KBM-7 (cell line): ENCODE data around the gene HBP1.
"Not testable (repeated sequence)": the region's sequence is repeated elsewhere in the genome, so short reads cannot be mapped to it uniquely, and the experiment has no call there.

ENCODE experiments used
- DNase-seq: peaks from one replicate; pipeline ENCODE4 v3.0.0-alpha.2; 2015
- in situ Hi-C: fragments of 300-500 bp; cut with MboI; formaldehyde crosslinking; loops from 2 replicates; pipeline ENCODE4 v1.14.3; 2020; ENCODE audit warnings: low sequenced_read_pairs, low pct_unique_long_range_greater_than_20kb, mixed read lengths

The HBP1 gene, protein sequence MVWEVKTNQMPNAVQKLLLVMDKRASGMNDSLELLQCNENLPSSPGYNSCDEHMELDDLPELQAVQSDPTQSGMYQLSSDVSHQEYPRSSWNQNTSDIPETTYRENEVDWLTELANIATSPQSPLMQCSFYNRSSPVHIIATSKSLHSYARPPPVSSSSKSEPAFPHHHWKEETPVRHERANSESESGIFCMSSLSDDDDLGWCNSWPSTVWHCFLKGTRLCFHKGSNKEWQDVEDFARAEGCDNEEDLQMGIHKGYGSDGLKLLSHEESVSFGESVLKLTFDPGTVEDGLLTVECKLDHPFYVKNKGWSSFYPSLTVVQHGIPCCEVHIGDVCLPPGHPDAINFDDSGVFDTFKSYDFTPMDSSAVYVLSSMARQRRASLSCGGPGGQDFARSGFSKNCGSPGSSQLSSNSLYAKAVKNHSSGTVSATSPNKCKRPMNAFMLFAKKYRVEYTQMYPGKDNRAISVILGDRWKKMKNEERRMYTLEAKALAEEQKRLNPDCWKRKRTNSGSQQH

DNA sequence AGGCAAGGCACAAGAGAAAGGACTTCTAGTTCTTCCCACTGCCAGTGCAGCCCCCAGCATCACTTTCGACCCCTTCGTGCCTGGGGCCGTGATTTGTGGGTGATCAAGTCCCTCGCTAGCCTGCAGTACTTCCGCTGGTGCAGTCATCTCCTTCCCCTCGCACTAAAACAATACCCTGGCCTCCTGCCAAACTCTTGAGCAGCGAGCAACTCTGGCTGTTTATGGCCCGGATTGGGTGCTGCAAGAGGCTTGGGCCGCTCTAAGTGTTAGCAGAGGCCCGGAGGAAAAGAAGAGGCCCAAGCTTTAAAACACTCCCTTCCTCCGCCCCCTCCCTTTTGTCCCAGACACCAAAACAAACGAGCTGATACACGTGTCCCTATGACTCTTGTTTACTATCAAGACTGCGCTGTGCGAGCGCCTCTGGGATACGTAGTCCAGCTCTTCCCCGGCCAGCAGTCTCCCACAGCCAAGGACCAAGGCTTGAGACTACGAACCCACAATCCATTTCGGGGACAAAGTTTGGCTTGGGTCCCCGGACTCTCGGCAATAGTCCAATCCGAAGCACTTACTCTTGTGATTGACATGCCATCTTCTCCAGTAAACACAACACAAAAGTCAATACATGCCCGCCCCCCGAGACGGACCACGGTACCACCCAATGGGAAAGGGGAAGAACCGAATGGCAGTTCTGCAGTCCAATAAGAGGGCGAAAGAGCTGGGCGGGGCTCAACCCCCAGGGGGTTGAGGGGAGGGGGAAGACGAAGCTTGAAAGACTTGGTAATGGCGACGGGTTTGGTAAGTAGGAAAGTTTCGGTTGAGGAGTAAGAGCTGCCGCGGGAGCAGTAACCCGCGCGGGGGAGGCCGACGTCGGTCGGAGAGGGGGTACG, at the start of gene HBP1:
Gene HBP1 (plus strand): TSS at position 771 of the 887 bp plus-strand sequence. CDS start 10,891 bp downstream, outside the sequence.
- in situ Hi-C loops = no loop called here
- peak; percentile 100 for DNase-seq

DNA sequence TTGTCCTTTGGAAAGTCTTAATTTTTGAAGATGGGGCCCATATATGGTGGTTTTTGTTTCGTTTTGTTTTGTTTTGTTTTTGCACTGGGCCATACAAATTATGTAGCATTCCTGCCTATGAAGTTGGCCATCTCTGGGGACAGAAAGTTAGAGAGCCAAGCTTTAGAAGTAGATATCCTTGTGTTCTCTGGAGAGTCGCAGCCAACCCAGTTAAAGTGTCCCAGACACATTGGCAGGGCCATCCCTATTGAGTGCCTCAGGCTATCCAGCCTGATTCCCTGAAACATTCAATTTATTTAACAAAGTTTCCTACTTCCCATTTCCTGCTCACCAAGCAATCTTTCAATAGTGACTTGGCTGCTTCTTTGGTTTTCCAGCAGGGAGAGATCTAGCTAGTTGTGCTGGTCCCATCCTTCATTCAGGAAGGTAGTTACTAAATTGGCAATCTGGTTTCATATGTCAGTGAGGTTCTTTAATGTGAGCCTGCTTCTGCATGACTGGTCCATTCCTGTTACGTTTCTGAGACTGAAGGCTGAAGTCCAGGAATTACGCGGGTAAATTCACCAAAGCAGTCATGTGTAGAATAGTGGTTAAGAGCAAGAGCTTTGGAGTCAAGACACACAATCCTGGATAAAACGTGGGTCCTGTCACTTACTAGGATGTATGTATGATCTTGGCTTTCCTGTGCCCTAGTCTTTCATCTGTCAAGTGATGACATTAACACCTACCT, 49.3 kb upstream of the HBP1 start:
- in situ Hi-C loops = no loop called here
- no peak for DNase-seq

DNA sequence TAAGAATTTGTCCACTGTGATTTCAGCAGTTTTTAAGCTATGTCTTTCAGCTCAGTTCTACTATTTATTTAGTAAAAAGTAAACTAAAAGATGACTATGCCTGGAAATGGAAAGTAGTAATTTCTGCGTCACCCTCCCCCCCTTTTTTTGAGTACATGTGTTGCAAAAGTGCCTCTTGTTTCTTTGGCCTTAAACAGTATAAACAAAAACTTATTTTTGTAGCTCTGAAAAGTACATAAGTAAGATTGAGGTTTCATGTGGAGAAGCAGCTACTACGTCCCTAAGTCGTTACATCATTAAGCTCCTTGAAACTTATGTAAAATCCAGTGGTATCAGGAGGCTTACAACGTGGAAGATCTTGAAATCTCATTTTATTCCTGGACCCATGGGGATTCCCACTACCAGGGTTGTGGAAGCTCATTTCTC, 46.3 kb upstream of the HBP1 start:
- in situ Hi-C loops = no loop called here

DNA sequence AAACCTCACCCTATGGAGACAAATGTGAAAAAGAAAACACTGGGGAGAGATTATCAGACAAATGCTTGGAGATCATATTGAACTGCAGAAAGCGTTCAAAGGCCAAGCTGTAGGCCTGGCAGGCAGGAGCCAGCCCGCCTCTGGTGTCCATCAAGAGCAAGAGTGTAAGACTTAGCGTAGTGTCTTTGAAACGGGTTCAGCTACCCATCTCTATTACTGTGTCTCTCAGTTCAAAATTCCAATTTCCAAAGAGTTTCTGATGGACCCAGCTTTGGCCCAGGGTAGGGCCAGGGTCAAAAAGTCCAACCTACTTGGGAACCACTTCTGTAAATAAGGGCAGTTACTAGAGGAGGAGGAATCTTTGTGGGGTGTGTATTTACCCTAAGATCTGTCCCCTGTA, 45.4 kb upstream of the HBP1 start:
- in situ Hi-C loops = no loop called here
- DNase-seq = no peak

More for the DNA sequence above, 46.3 kb upstream of the HBP1 start:
- DNase-seq = no peak

DNA sequence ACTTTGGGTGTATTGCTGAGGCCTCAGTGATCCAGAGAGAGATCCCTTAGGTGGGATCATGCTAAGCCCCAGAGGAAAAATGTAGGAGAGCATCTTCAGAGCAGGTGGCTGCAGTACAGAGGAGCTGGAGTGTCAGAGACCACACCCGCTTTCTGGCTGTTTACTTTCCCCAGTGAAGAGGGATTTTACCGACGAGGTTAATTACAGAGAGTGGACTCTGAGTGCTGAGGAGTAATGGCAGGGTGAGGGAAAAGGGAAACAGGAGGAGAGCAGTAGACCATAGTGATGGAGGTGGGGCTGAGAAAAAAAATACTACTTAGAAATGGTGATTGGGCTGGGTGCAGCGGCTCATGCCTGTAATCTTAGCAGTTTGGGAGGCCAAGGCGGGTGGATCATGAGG, 43.3 kb upstream of the HBP1 start:
- no peak for DNase-seq
- in situ Hi-C loops = loop anchor here (25.0 kb wide), 1 partner anchor 338 kb away; no protein-coding TSS in a partner anchor

DNA sequence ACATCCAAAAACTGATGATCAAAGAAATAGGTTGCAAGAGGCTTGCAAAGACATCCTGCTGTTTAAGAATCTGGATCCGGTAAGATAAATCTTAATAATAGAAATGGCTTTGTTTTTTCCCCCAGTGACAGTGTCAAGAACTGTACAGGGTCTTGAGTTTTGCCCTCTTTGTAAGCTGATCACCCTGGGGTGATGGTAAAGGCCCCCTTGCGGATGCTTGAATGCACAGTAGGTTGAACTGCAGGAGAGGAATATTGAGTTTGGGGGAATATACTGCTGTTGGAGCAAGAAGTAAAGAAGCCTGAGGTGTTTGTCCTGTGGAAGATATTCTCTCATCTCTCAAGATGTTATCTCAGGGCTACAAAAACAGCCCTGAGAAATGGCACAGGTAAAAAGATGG, 40.6 kb upstream of the HBP1 start:
- in situ Hi-C loops = loop anchor here (25.0 kb wide), 1 partner anchor 341 kb away; no protein-coding TSS in a partner anchor

DNA sequence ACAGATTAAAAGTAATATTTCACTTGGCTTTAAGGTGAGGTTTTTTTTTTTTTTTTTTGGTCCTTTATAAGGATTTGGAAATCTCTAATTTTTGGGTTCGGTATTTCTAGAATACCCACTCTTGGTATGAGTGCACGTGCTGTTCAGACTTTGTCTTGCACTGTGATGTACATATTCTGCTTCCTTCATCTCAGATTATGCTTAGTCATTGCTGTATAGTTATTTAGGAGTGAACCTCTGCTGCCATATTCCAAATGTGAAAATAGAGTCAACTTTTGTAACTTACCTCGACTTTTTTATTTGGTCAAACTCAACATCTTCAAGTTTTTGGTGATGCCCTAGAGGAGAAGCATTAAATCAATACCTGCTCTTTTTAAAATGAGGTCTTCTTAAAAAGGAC, 40.1 kb upstream of the HBP1 start:
- no peak for DNase-seq
- in situ Hi-C loops = loop anchor here (25.0 kb wide), 1 partner anchor 341 kb away; no protein-coding TSS in a partner anchor

More for the DNA sequence above, 40.6 kb upstream of the HBP1 start:
- DNase-seq = no peak

DNA sequence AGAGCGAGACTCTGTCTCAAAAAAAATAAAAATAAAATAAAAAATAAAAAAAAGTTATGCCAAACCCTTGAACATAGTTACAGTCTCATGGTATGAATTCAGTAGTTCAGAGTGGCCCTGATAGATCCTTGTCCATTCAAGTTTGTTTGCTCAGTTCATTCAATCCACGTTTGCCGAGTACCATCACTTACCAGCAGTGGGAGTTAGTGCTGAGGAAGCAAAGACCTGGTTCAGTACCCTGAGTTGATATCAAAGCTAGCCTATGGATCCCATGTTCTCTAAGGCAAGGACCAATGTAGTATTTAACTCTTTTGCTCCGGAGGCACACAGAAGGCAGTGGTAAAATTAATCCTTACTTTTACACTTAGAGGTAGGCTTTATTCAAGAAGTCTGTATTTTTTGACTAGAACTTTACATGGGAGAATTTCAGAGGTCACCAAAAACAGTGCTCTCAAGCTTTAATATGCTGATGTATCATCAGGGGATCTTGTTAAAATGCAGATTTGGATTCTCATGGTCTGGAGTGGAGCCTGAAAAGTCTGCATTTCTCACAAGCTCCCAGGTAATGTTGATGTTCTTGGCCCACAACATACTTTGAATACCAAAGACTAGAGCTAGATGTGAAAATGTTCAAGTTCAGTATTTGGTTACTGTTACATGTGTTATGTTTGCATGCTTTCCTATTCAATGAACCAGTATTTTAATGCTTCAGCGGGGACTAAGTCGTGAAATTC, 38.1 kb upstream of the HBP1 start:
- in situ Hi-C loops = loop anchor here (25.0 kb wide), 1 partner anchor 343 kb away; no protein-coding TSS in a partner anchor
- DNase-seq = no peak

DNA sequence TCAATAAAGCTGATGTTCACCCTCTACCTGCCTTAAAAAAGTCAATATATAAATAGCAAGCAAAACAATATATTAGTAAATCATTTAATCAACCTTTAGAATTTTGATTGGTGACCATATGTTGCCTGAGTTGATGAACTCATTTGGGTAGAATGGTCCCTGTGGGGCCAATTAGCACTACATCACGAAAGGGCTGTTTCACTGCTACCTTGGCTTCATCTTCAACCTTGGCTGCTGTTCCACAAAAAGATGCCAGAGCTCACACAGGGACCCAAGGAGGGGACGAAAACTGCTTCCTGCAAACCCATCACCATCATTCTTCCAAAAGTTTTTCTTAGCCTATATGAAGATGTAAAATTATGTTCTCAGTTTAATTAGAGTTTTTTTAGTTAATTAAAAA, 35.4 kb upstream of the HBP1 start:
- in situ Hi-C loops = loop anchor here (25.0 kb wide), 1 partner anchor 346 kb away; no protein-coding TSS in a partner anchor
- no peak for DNase-seq

DNA sequence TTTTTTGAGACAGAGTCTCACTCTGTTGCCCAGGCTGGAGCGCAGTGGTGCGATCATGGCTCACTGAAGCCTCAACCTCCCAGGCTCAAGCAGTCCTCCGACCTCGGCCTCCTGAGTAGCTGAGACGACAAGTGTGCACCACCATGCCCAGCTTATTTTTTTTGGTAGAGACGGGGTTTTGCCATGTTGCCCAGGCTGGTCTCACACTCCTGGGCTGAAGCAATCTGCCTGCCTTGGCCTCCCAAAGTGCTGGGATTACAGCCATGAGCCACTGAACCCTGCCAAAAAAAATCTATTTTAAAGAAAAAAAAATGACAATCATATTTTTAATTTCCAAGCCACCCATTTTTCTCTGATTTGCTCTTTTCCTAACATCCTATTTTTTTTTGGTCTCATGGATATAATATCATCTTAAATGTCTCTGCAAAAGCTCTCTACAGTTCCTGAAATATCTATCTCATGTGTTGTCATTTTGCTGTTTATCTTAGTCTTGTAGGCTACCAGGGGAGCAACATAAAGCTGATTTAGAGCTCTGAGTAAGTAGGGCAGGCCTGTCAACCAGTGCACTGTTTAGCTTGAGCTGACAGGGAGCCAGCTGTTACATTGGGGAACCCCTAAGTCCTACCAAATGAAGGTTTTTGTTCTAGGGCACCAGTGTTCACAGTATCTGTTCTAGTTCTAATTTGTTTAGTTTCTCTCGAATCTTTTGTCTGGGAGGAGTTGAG, 29.9 kb upstream of the HBP1 start:
- in situ Hi-C loops = loop anchor here (25.0 kb wide), 1 partner anchor 352 kb away; no protein-coding TSS in a partner anchor
- DNase-seq = no peak

DNA sequence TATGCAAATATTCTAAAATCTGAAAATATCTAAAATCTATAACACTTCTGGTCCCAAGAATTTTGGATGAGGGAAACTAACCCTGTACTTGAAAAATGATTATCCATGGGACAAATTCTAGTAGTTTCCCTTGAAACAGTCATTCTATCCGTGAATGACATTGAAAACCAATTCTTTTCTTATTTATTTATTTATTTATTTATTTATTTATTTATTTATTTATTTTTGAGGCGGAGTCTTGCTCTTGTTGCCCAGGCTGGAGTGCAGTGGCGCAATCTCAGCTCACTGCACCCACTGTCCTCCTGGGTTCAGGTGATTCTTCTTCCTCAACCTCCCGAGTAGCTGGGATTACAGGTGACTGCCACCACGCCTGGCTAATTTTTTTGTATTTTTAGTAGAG, 24.9 kb upstream of the HBP1 start:
- in situ Hi-C loops = loop anchor here (10.0 to 25.0 kb wide), 2 partner anchors 189 to 357 kb away; no protein-coding TSS in a partner anchor
- DNase-seq = not testable (repeated sequence)

DNA sequence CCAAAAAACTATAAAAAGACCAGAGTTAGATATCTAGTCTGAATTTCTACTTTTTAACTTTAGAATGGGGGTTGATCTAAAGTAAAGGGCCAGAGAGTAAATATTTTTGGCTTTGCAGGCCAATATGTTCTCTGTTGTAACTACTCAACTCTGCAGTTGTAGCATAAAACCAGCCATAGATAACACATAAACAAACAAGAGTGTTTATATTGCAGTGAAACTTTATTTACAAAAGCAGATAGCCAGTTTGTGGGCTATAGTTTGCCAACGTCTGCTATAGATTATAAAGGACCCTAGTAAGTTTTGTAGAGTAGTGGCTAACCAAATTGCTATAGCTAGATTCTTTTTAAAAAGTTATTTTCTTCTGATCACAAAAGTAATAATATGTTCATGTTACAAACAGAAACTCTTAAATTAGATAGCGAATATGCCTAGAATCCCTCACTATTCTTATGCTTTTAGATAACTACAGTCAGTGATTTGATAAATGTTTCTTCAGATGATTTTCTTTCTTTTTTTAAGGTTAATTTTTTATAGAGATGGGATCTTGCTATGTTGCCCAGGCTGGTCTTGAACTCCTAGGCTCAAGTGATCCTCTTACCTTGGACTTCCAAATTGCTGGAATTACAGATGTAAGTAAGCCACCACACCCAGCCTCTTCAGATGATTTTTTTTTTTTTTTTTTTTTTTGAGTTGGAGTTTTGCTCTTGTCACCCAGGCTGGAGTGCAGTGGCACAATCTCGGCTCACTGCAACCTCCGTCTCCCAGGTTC, 23.6 kb upstream of the HBP1 start:
- in situ Hi-C loops = loop anchor here (10.0 to 25.0 kb wide), 2 partner anchors 190 to 358 kb away; no protein-coding TSS in a partner anchor

DNA sequence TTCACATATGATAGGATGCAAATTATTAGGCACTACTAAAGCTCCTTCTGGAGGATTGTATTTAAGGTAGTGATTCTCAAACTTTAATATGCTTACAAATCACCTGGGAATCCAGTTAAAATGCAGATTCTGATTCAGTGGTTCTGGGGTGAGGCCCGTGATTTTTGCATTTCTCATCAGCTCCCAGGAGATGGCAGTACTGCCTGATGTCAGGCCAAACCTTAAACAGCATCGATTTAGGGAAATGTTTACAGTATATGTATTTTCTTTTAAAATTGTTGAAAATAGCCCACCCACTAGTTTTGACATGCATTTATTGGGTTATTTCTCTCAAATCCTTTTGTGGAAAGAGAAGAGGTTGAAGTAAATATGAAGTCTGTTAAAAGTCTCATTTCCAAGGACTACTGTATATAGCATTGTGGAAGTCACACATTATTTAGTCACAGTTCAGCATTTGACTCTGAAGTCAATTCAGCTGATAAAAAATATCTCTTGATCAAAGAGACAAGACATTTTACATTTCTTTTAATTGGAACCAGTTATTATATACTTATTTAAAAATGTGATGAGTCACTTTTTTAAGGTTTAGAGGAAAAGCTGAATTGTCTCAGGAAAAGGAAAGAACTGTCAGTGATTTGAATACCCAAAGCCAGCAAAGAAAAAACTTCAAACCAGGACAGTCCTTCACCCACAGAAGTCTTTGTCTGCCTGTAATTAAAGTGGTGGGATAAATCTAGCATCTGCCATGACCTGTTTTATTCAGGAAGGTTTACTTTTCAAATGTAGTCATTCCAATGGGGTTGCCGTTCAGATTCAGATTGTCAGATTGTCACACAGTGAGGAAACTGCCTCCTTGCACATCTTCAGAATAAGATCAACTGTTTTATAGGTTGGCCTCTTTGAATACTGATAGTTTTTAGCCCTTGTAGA, 21.1 kb upstream of the HBP1 start:
- in situ Hi-C loops = loop anchor here (10.0 to 25.0 kb wide), 2 partner anchors 193 to 360 kb away; no protein-coding TSS in a partner anchor
- peak; percentile 44 for DNase-seq

More for the DNA sequence above, 23.6 kb upstream of the HBP1 start:
- DNase-seq = no peak

DNA sequence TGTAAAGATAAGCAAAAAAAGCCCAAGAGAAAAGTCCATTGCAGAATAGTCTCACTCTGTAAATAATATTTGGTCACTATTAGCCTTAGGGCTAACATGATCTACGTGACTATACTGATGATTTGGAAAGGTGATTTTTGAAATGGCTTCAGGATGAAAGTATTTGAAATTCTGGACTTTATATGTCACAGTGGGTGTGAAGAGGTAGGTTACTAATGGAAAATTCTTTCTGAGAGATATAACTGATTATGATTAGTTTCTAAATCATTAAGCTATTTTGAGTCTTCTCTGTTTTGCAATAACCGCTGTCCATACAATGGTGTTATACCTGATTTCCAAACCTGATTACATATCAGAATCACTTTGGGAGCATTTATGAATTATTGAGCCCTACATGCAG, 20.1 kb upstream of the HBP1 start:
- in situ Hi-C loops = loop anchor here (10.0 to 25.0 kb wide), 2 partner anchors 194 to 361 kb away; no protein-coding TSS in a partner anchor
- DNase-seq = no peak

DNA sequence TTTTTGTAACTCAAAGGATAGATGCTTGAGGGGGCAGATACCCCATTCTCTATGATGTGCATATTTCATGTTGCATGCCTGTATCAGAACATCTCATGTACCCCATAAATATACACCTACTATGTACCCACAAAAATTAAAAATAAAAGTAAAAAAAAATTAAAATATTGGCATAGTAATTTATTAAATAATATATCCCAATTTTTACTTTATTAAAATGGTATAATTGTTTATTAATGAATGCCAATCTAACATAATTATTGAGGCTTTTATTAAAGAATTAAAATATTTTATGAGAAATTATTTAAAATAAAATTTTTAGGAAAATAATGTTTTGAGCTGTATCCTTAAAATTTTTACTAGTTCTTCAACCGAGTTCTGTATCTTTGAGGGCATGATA, 18.9 kb upstream of the HBP1 start:
- in situ Hi-C loops = loop anchor here (10.0 to 25.0 kb wide), 2 partner anchors 195 to 363 kb away; no protein-coding TSS in a partner anchor

More for the DNA sequence above, 18.9 kb upstream of the HBP1 start:
- no peak for DNase-seq
